Body of pancreas (tissue), 4 donors: ENCODE results near the gene C5orf24.

Experiments
- CTCF ChIP-seq, 7 experiments: fragments of 450-650 bp in 4 of 7; fragments of 200-600 bp in 3 of 7; sonication (generic) in 3 of 7; IDR thresholded peaks; one replicate each; pipeline ENCODE4 v1.5.1; 2016 to 2019; ENCODE audit warnings: antibody characterized with exemption in 7 of 7
- POLR2A ChIP-seq, 3 donors: fragments of 450-650 bp; IDR thresholded peaks; one replicate each; pipeline ENCODE4 v1.6.1; 2016; ENCODE audit warnings: antibody characterized with exemption in 3 of 3, mild to moderate bottlenecking in 2 of 3

GRCh38 chr5:134889335-134889734, 43.6 kb downstream of the C5orf24 start:
- no peak for TF ChIP-seq CTCF (IDR thresholded peaks at IDR 0.05)
- no peak for TF ChIP-seq POLR2A (IDR thresholded peaks at IDR 0.05)
